Neural cell (in vitro differentiated cells): ENCODE results near the gene CUX1. TPM values are rescaled to one million over a fixed set of nuclear protein-coding genes. Genes with fewer than 3 reads are reported as not detected.

ENCODE experiments used
- H2AFZ ChIP-seq: fragments of 200-600, 300-800 bp; sonication (generic), shearing (Covaris generic); 2 replicates; pipeline ENCODE4 v1.6.0; 2014; ENCODE audit warnings: low read depth, mild to moderate bottlenecking, antibody characterized with exemption, low read length, moderate library complexity
- H3F3A ChIP-seq: fragments of 200-600 bp; shearing (Covaris generic); 2 replicates; pipeline ENCODE4 v1.6.1; 2016; ENCODE audit warnings: mild to moderate bottlenecking, moderate library complexity, mixed read lengths, antibody characterized with exemption, low read length; ENCODE audit not compliant: insufficient read depth, poor library complexity, severe bottlenecking
- H3K27ac ChIP-seq: fragments of 200-600, 300-800 bp; sonication (generic), shearing (Covaris generic); 2 replicates; pipeline ENCODE4 v1.5.1; 2014; ENCODE audit warnings: mild to moderate bottlenecking, low read length, moderate library complexity
- H3K27me3 ChIP-seq: fragments of 300-800, 200-600 bp; sonication (generic), shearing (Covaris generic); 2 replicates; pipeline ENCODE4 v1.6.0; 2014; ENCODE audit warnings: mild to moderate bottlenecking, low read depth, low read length, moderate library complexity; ENCODE audit not compliant: insufficient read depth
- H3K36me3 ChIP-seq: fragments of 300-800, 200-600 bp; sonication (generic), shearing (Covaris generic); 2 replicates; pipeline ENCODE4 v1.5.1; 2014; ENCODE audit warnings: mild to moderate bottlenecking, antibody characterized with exemption, low read length, moderate library complexity; ENCODE audit not compliant: insufficient read depth
- H3K4me2 ChIP-seq: fragments of 300-800, 200-600 bp; sonication (generic), shearing (Covaris generic); 2 replicates; pipeline ENCODE4 v1.6.0; 2014; ENCODE audit warnings: mild to moderate bottlenecking, low read length
- H3K4me3 ChIP-seq: fragments of 300-800, 200-600 bp; sonication (generic), shearing (Covaris generic); 2 replicates; pipeline ENCODE4 v1.5.1; 2014; ENCODE audit warnings: mild to moderate bottlenecking, low read length, moderate library complexity
- H3K79me2 ChIP-seq: fragments of 200-600 bp; shearing (Covaris generic); replicated peaks from 2 replicates; pipeline ENCODE4 v1.6.0; 2014; ENCODE audit warnings: mild to moderate bottlenecking, low read length, moderate library complexity; ENCODE audit not compliant: insufficient read depth
- H3K9ac ChIP-seq: fragments of 300-800, 200-600 bp; sonication (generic), shearing (Covaris generic); 2 replicates; pipeline ENCODE4 v1.6.1; 2016; ENCODE audit warnings: mild to moderate bottlenecking, low read length, mixed read lengths
- H3K9me2 ChIP-seq: fragments of 200-600 bp; shearing (Covaris generic); 2 replicates; pipeline ENCODE4 v1.6.1; 2016; ENCODE audit warnings: mild to moderate bottlenecking, low read length, mixed read lengths; ENCODE audit not compliant: insufficient read depth
- H3K9me3 ChIP-seq: fragments of 200-600, 300-800 bp; sonication (generic), shearing (Covaris generic); 2 replicates; pipeline ENCODE4 v1.6.1; 2016; ENCODE audit warnings: mild to moderate bottlenecking, mixed run types, low read length, moderate library complexity, mixed read lengths
- H4K20me1 ChIP-seq: fragments of 200-600 bp; shearing (Covaris generic); 2 replicates; pipeline ENCODE4 v1.6.1; 2016; ENCODE audit warnings: mild to moderate bottlenecking, mixed run types; ENCODE audit not compliant: insufficient read depth
- CTCF ChIP-seq: fragments of 450-650 bp; IDR thresholded peaks from 2 replicates; pipeline ENCODE4 v1.5.1; 2014; ENCODE audit warnings: antibody characterized with exemption, mild to moderate bottlenecking, moderate library complexity; ENCODE audit not compliant: poor library complexity, severe bottlenecking
- EP300 ChIP-seq: fragments of 450-650 bp; conservative IDR thresholded peaks from 2 replicates; pipeline ENCODE4 v1.6.1; 2014; ENCODE audit warnings: antibody characterized with exemption, mild to moderate bottlenecking, moderate library complexity; ENCODE audit not compliant: poor library complexity, severe bottlenecking
- EZH2 ChIP-seq: fragments of 200-600, 300-800 bp; shearing (Covaris generic), sonication (generic); IDR thresholded peaks from 2 replicates; pipeline ENCODE4 v1.6.1; 2014; ENCODE audit warnings: antibody characterized with exemption, low read length, borderline replicate concordance, mild to moderate bottlenecking; ENCODE audit not compliant: insufficient read depth, poor library complexity, severe bottlenecking
- MXI1 ChIP-seq: fragments of 450-650 bp; conservative IDR thresholded peaks from 2 replicates; pipeline ENCODE4 v1.6.1; 2014; ENCODE audit warnings: antibody characterized with exemption, mild to moderate bottlenecking; ENCODE audit not compliant: poor library complexity, severe bottlenecking
- POLR2AphosphoS5 ChIP-seq: IDR thresholded peaks from 2 replicates; pipeline ENCODE4 v1.6.1; 2012
- RAD21 ChIP-seq: fragments of 450-650 bp; conservative IDR thresholded peaks from 2 replicates; pipeline ENCODE4 v1.6.1; 2014; ENCODE audit warnings: antibody characterized with exemption, mild to moderate bottlenecking, moderate library complexity
- REST ChIP-seq: IDR thresholded peaks from 2 replicates; pipeline ENCODE4 v1.6.1; 2012; ENCODE audit warnings: borderline replicate concordance
- SMC3 ChIP-seq: fragments of 450-650 bp; conservative IDR thresholded peaks from 2 replicates; pipeline ENCODE4 v1.6.1; 2014; ENCODE audit warnings: antibody characterized with exemption, mild to moderate bottlenecking, moderate library complexity; ENCODE audit not compliant: poor library complexity
- TAF1 ChIP-seq: IDR thresholded peaks from 2 replicates; pipeline ENCODE4 v1.6.1; 2012; ENCODE audit warnings: low read depth
- polyA plus RNA-seq: library from polyadenylated mRNA; depleted of rRNA; stranded (reverse); fragments of >200 nt; gene quantifications from 2 replicates; pipeline ENCODE4 v1.2.3, GENCODE V29; 2014

CUX1 gene
- polyA plus RNA-seq, 1 donor from 2014 or later, result 26.6 TPM

GRCh38 chr7:102061354-102061945 is 244.0 kb downstream of the CUX1 start:
- no peaks in the 10 kb centered on the region for H3K36me3 ChIP-seq
- H3K9me3 ChIP-seq, result no peaks in the 10 kb centered on the region
- no peak overlapping the region for H3K4me3 ChIP-seq
- no peak for TF ChIP-seq CTCF
- no peak for TF ChIP-seq SMC3
- TF ChIP-seq REST, result no peak
- no peak for TF ChIP-seq RAD21
- TF ChIP-seq EP300, result no peak
- TF ChIP-seq MXI1, result no peak
- no peak for TF ChIP-seq POLR2AphosphoS5
- no peak for TF ChIP-seq TAF1
- TF ChIP-seq EZH2, result no peak
- H3K4me2 ChIP-seq, result no peak overlapping the region
- H3K79me2 ChIP-seq, result no peaks in the 10 kb centered on the region
- H3K27me3 ChIP-seq, result no peaks in the 10 kb centered on the region
- no peaks in the 10 kb centered on the region for H4K20me1 ChIP-seq
- H3K9me2 ChIP-seq, result no peaks in the 10 kb centered on the region
- no peak overlapping the region for H2AFZ ChIP-seq
- no peaks in the 10 kb centered on the region for H3F3A ChIP-seq
- H3K9ac ChIP-seq, result no peak overlapping the region
- no peak overlapping the region for H3K27ac ChIP-seq

GRCh38 chr7:102061981-102062390 is 244.6 kb downstream of the CUX1 start:
- H3K4me3 ChIP-seq, result no peak overlapping the region
- H3K4me2 ChIP-seq, result no peak overlapping the region
- no peaks in the 10 kb centered on the region for H3K27me3 ChIP-seq
- H3K9me3 ChIP-seq, result no peaks in the 10 kb centered on the region
- no peak overlapping the region for H3K27ac ChIP-seq
- no peak for TF ChIP-seq REST
- no peak for TF ChIP-seq SMC3
- no peak for TF ChIP-seq TAF1
- TF ChIP-seq CTCF, result no peak
- no peak for TF ChIP-seq POLR2AphosphoS5
- no peak for TF ChIP-seq RAD21
- no peak for TF ChIP-seq MXI1
- no peak for TF ChIP-seq EP300
- no peak for TF ChIP-seq EZH2
- H3K79me2 ChIP-seq, result no peaks in the 10 kb centered on the region
- H4K20me1 ChIP-seq, result no peaks in the 10 kb centered on the region
- no peaks in the 10 kb centered on the region for H3F3A ChIP-seq
- no peaks in the 10 kb centered on the region for H3K9me2 ChIP-seq
- no peak overlapping the region for H2AFZ ChIP-seq
- no peak overlapping the region for H3K9ac ChIP-seq
- no peaks in the 10 kb centered on the region for H3K36me3 ChIP-seq
